GM12878 (cell line): ENCODE results near the gene FAM193A. TPM values are rescaled to one million over a fixed set of nuclear protein-coding genes. Genes with fewer than 3 reads are reported as not detected.

Experiments
- ATAC-seq: fragments of 200-7000 bp; cut with Tn5 transposase; 3 replicates; pipeline ENCODE4 v1.9.1; 2020; ENCODE audit warnings: mild to moderate bottlenecking, moderate library complexity
- BruUV-seq: library from RNA; stranded (reverse); fragments of 400-500 nt; replicated peaks from 2 replicates; lab custom pipeline; 2021; lab: Mats Ljungman, UMichigan
- CTCF ChIA-PET: fragments of 300-600 bp; sonication (Branson Sonifier 250); formaldehyde crosslinking; extraction: SDS; loops from one replicate; lab custom pipeline; 2021; ENCODE audit warnings: inconsistent platforms; lab: Yijun Ruan, JAX
- POLR2A ChIA-PET: fragments of 350-600 bp; formaldehyde crosslinking; extraction: SDS; loops from one replicate; lab custom pipeline; 2021; ENCODE audit warnings: inconsistent platforms; lab: Charles Lee
- RAD21 ChIA-PET: fragments of 300-600 bp; sonication (Branson Sonifier 250); formaldehyde crosslinking; loops from one replicate; lab custom pipeline; 2023; ENCODE audit warnings: antibody characterized with exemption; ENCODE audit not compliant: unreplicated experiment; lab: Charles Lee
- SMC1A ChIA-PET: fragments of 300-600 bp; sonication (Branson Sonifier 250); formaldehyde crosslinking; loops from one replicate; lab custom pipeline; 2023; ENCODE audit not compliant: unreplicated experiment, uncharacterized antibody; lab: Charles Lee
- DNase-seq: peaks from one replicate; pipeline ENCODE4 v3.0.0-alpha.2; 2011; ENCODE audit warnings: low read depth, low spot score
- FAIRE-seq: peaks from 3 replicates; lab custom pipeline; 2011; peaks lifted over from hg19 to GRCh38; lab: Jason Lieb, UNC
- H2AFZ ChIP-seq: 2 replicates; pipeline ENCODE4 v1.6.0; 2011; ENCODE audit warnings: low read depth, low read length, control low read depth; ENCODE audit not compliant: control insufficient read depth
- H3K27ac ChIP-seq: 2 replicates; pipeline ENCODE4 v1.5.1; 2011; ENCODE audit warnings: control low read depth; ENCODE audit not compliant: control insufficient read depth, insufficient read depth
- H3K27me3 ChIP-seq, 2 experiments: replicated peaks in 1 of 2; 2 replicates each; pipeline versions ENCODE4 v1.6.0 to v1.6.1; 2011; ENCODE audit warnings: low read length in 1 of 2; ENCODE audit not compliant: control insufficient read depth in 2 of 2, insufficient read depth in 2 of 2
- H3K36me3 ChIP-seq, 2 experiments: 2 replicates each; pipeline ENCODE4 v1.5.1; 2011; ENCODE audit warnings: low read length in 1 of 2; ENCODE audit not compliant: control insufficient read depth in 2 of 2, insufficient read depth in 2 of 2
- H3K4me1 ChIP-seq: 2 replicates; pipeline ENCODE4 v1.6.1; 2011; ENCODE audit warnings: mild to moderate bottlenecking, low read length, moderate library complexity, mixed read lengths; ENCODE audit not compliant: control insufficient read depth, insufficient read depth
- H3K4me2 ChIP-seq: 2 replicates; pipeline ENCODE4 v1.6.0; 2011; ENCODE audit warnings: control low read depth; ENCODE audit not compliant: control insufficient read depth, insufficient read depth
- H3K4me3 ChIP-seq: fragments of 200-600 bp; sonication (generic); 2 replicates; pipeline ENCODE4 v1.5.1; 2016
- H3K79me2 ChIP-seq: 2 replicates; pipeline ENCODE4 v1.6.0; 2011; ENCODE audit warnings: low read length; ENCODE audit not compliant: control insufficient read depth, insufficient read depth
- H3K9ac ChIP-seq: 2 replicates; pipeline ENCODE4 v1.8.0; 2011; ENCODE audit warnings: low read length, control low read depth, mixed read lengths; ENCODE audit not compliant: control insufficient read depth, insufficient read depth
- H3K9me3 ChIP-seq: replicated peaks from 3 replicates; pipeline ENCODE4 v1.5.1; 2011; ENCODE audit warnings: mild to moderate bottlenecking, low read length; ENCODE audit not compliant: control insufficient read depth, insufficient read depth
- H4K20me1 ChIP-seq: 2 replicates; pipeline ENCODE4 v1.6.0; 2011; ENCODE audit not compliant: control insufficient read depth, insufficient read depth
- CBX3 ChIP-seq: fragments of 200-600 bp; sonication (generic); IDR thresholded peaks from 2 replicates; pipeline ENCODE4 v1.6.1; 2016; ENCODE audit warnings: low read depth, borderline replicate concordance
- EED ChIP-seq: sonication (generic); IDR thresholded peaks from 2 replicates; pipeline ENCODE4 v1.6.1; 2016; ENCODE audit warnings: antibody characterized with exemption, low read depth
- FOS ChIP-seq: IDR thresholded peaks from 3 replicates; pipeline ENCODE4 v1.6.1; 2011; ENCODE audit warnings: borderline replicate concordance; ENCODE audit not compliant: insufficient read length; ENCODE audit errors: extremely low read depth
- NFYB ChIP-seq: IDR thresholded peaks from 2 replicates; pipeline ENCODE4 v1.6.1; 2011; ENCODE audit warnings: low read depth, mild to moderate bottlenecking, low read length, improper control_type of control experiment, moderate library complexity; ENCODE audit not compliant: insufficient read depth
- SMC3 ChIP-seq: IDR thresholded peaks from 2 replicates; pipeline ENCODE4 v1.6.1; 2011; ENCODE audit warnings: low read length, improper control_type of control experiment, borderline replicate concordance
- WGBS: methylation state at CpG from one replicate; pipeline ENCODE4 v1.1.6; 2016; ENCODE audit warnings: low lambda C conversion rate; ENCODE audit not compliant: insufficient replicate concordance, insufficient coverage; ENCODE audit errors: missing lambda C conversion rate; 5-methylcytosine and 5-hydroxymethylcytosine counted together
- in situ Hi-C: fragments of 300-500 bp; cut with MboI; formaldehyde crosslinking; loops from 9 replicates; pipeline ENCODE4 v1.14.3; 2018; ENCODE audit warnings: mixed read lengths
- intact Hi-C: fragments of 100-400 bp; cut with micrococcal nuclease; formaldehyde crosslinking; loops from one replicate; pipeline ENCODE4 v1.14.2; 2022; ENCODE audit not compliant: unreplicated experiment
- polyA plus RNA-seq, 11 experiments: library from polyadenylated mRNA; depleted of rRNA in 4 of 11; unstranded in 6 of 11; stranded (reverse) in 5 of 11; fragments of >200 nt; fragmentation: Nextera tagmentation in 4 of 11; fragmentation: Illumina TruSeq in 1 of 11; extraction: Ambion mirVana in 4 of 11; extraction: Trizol in 1 of 11; gene quantifications; 1 replicate in 1 of 11; 2 replicates in 10 of 11; pipeline versions ENCODE4 v1.2.1 to v1.2.3, GENCODE V29; 2011 to 2016; ENCODE audit warnings: inconsistent platforms in 2 of 11, missing spikeins in 2 of 11, low read depth in 1 of 11
- total RNA-seq, 4 experiments: library from RNA; depleted of rRNA in 3 of 4; stranded (reverse); fragments of >200 nt in 3 of 4; fragmentation: Illumina TruSeq in 1 of 4; extraction: Trizol in 1 of 4; gene quantifications; 2 replicates each; pipeline versions ENCODE4 v1.2.1 to v1.2.3, GENCODE V29; 2013 to 2021
- TF ChIP-seq, protein P1 (sequence below): fragments of 450-650 bp; IDR thresholded peaks from 2 replicates; pipeline ENCODE4 v1.6.1; 2018; ENCODE audit warnings: mild to moderate bottlenecking, low read depth, moderate library complexity; ENCODE audit not compliant: partially characterized antibody
- TF ChIP-seq, protein P2 (sequence below): IDR thresholded peaks from 2 replicates; pipeline ENCODE4 v1.6.1; 2011; ENCODE audit warnings: borderline replicate concordance, low read depth, mild to moderate bottlenecking, moderate library complexity, low read length; ENCODE audit not compliant: insufficient read depth, poor library complexity, severe bottlenecking
- TF ChIP-seq, protein P3 (sequence below), 3 experiments: IDR thresholded peaks in 2 of 3; conservative IDR thresholded peaks in 1 of 3; 2 replicates each; pipeline ENCODE4 v1.5.1; 2011; ENCODE audit warnings: low read depth in 3 of 3, low read length in 3 of 3, mild to moderate bottlenecking in 3 of 3, control low read depth in 2 of 3, moderate library complexity in 2 of 3, inconsistent platforms in 1 of 3, mixed read lengths in 1 of 3; ENCODE audit not compliant: control insufficient read depth in 2 of 3, insufficient read depth in 1 of 3; ENCODE audit errors: extremely low read depth in 1 of 3

Gene FAM193A
- total and polyA plus RNA-seq, 10 of the 15 experiments (the other 5 are each of a cell fraction or from before 2014, with no cell fraction given), result 0.52 to 23.3 (median 7.4) TPM

DNA sequence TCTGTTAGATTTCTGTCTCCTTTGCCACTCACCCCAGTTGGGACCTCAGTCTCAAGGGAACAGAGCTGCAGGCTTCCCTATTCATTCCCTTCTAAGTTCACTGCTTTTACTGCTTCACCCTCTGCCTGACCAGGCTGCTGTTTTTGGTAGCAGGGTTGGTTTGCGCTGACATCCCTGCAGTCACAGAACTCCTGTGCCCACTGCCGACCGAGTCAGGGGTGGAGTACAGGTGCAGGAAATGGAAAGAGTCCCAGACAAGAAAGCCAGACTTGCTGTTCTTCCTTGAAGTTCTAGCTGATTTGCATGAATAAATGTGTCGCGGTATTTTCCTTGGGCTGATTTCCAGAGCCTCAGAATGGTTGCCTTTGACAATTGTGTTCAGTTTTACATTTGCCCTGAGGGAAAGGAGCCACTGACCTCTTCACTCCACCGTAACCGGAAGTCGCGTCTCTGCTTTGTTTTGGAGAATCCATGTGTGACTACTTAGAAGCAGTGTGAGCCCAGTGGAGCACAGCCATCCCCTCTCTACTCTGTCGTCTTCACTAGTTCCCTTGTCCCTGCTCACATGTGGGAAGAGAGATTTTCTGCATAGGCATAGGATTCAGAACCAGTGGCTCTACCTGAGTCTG lies 134.9 kb downstream of the FAM193A start:
- ATAC-seq (no peak), FAIRE-seq (no peak), DNase-seq (no peak)
- no peak for TF ChIP-seq EED
- no peak for TF ChIP-seq NFYB
- no peak overlapping the region for H2AFZ ChIP-seq
- WGBS, result 54% methylated on average over 10 of the region's 10 CpGs
- peaks cover 3% of the 10 kb centered on the region for H3K79me2 ChIP-seq
- H4K20me1 ChIP-seq, result no peaks in the 10 kb centered on the region
- H3K27me3 ChIP-seq, result no peaks in the 10 kb centered on the region
- CTCF ChIA-PET, result no interaction called here
- intact Hi-C loops, result no loop called here
- no peak overlapping the region for H3K4me2 ChIP-seq
- H3K9me3 ChIP-seq, result no peaks in the 10 kb centered on the region
- H3K4me3 ChIP-seq, result no peak overlapping the region
- no peak overlapping the region for H3K27ac ChIP-seq
- H3K36me3 ChIP-seq, result peaks cover 15 to 22% of the 10 kb centered on the region in 2 experiments
- no peak overlapping the region for H3K9ac ChIP-seq
- POLR2A ChIA-PET, result no interaction called here
- in situ Hi-C loops, result no loop called here
- SMC1A ChIA-PET, result no interaction called here
- RAD21 ChIA-PET, result interaction anchor here (0.6 kb wide), 1 partner anchor 380 kb away, joined by 3 read pairs; no protein-coding TSS in a partner anchor
- BruUV-seq, result no TSS peak
- peaks cover 10% of the 10 kb centered on the region; the same call in 1 of the 2 replicates for H3K4me1 ChIP-seq

DNA sequence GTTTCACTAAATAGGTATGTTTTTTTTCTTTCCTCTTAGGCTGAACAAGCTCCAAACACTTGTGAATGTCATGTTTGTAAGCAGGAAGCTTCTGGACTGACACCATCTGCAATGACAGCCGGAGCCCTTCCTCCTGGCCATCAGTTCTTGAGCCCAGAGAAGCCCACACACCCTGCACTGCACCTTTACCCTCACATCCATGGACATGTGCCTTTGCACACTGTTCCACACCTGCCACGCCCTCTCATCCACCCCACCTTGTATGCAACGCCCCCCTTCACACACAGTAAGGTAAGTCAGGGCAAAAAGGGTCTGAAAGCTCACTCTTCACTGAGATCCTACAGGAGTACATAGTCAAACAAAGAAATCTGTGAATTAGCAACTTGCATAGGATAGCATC lies 135.6 kb downstream of the FAM193A start:
- ChIA-PET POLR2A (no interaction called here), RAD21 (interaction anchor here (1.3 kb wide), 1 partner anchor 37 kb away, joined by 6 read pairs; no protein-coding TSS in a partner anchor), CTCF (interaction anchor here (1.0 to 1.2 kb wide), 2 partner anchors 18 to 164 kb away, joined by 3 to 5 read pairs; no protein-coding TSS in a partner anchor), SMC1A (interaction anchor here (1.3 to 1.4 kb wide), 2 partner anchors 12 to 266 kb away, joined by 3 read pairs; no protein-coding TSS in a partner anchor)
- Histone ChIP-seq H3K36me3 (peaks cover 15 to 24% of the 10 kb centered on the region in 2 experiments), H3K4me2 (no peak overlapping the region), H4K20me1 (no peaks in the 10 kb centered on the region), H3K79me2 (peaks cover 2% of the 10 kb centered on the region), H3K4me1 (peaks cover 4% of the 10 kb centered on the region; the same call in 1 of the 2 replicates), H3K27me3 (no peaks in the 10 kb centered on the region), H3K9me3 (no peaks in the 10 kb centered on the region; the same call in 2 of the 3 replicates), H3K4me3 (no peak overlapping the region), H2AFZ (no peak overlapping the region), H3K27ac (no peak overlapping the region), H3K9ac (no peak overlapping the region)
- intact Hi-C loops (no loop called here), in situ Hi-C loops (no loop called here)
- FAIRE-seq (no peak), ATAC-seq (no peak), DNase-seq (no peak)
- no TSS peak for BruUV-seq
- whole genome bisulfite sequencing, result 97% methylated on average over 3 of the region's 3 CpGs
- TF ChIP-seq, protein P1, sequence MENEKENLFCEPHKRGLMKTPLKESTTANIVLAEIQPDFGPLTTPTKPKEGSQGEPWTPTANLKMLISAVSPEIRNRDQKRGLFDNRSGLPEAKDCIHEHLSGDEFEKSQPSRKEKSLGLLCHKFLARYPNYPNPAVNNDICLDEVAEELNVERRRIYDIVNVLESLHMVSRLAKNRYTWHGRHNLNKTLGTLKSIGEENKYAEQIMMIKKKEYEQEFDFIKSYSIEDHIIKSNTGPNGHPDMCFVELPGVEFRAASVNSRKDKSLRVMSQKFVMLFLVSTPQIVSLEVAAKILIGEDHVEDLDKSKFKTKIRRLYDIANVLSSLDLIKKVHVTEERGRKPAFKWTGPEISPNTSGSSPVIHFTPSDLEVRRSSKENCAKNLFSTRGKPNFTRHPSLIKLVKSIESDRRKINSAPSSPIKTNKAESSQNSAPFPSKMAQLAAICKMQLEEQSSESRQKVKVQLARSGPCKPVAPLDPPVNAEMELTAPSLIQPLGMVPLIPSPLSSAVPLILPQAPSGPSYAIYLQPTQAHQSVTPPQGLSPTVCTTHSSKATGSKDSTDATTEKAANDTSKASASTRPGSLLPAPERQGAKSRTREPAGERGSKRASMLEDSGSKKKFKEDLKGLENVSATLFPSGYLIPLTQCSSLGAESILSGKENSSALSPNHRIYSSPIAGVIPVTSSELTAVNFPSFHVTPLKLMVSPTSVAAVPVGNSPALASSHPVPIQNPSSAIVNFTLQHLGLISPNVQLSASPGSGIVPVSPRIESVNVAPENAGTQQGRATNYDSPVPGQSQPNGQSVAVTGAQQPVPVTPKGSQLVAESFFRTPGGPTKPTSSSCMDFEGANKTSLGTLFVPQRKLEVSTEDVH, result no peak
- TF ChIP-seq SMC3 (no peak), EED (no peak), FOS (no peak), CBX3 (no peak)
- TF ChIP-seq, protein P2, sequence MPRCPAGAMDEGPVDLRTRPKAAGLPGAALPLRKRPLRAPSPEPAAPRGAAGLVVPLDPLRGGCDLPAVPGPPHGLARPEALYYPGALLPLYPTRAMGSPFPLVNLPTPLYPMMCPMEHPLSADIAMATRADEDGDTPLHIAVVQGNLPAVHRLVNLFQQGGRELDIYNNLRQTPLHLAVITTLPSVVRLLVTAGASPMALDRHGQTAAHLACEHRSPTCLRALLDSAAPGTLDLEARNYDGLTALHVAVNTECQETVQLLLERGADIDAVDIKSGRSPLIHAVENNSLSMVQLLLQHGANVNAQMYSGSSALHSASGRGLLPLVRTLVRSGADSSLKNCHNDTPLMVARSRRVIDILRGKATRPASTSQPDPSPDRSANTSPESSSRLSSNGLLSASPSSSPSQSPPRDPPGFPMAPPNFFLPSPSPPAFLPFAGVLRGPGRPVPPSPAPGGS, result no peak
- TF ChIP-seq, protein P3, sequence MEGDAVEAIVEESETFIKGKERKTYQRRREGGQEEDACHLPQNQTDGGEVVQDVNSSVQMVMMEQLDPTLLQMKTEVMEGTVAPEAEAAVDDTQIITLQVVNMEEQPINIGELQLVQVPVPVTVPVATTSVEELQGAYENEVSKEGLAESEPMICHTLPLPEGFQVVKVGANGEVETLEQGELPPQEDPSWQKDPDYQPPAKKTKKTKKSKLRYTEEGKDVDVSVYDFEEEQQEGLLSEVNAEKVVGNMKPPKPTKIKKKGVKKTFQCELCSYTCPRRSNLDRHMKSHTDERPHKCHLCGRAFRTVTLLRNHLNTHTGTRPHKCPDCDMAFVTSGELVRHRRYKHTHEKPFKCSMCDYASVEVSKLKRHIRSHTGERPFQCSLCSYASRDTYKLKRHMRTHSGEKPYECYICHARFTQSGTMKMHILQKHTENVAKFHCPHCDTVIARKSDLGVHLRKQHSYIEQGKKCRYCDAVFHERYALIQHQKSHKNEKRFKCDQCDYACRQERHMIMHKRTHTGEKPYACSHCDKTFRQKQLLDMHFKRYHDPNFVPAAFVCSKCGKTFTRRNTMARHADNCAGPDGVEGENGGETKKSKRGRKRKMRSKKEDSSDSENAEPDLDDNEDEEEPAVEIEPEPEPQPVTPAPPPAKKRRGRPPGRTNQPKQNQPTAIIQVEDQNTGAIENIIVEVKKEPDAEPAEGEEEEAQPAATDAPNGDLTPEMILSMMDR (IDR thresholded peaks at IDR 0.05 in 2 of 3, conservative IDR thresholded peaks at IDR 0.05 in 1 of 3; ENCODE audit: control insufficient read depth in 2 of 3, extremely low read depth in 1 of 3, insufficient read depth in 1 of 3, low read depth in 3 of 3, low read length in 3 of 3), result no peak
